ENCODE measurements around the gene NPY1R.

The NPY1R gene

GRCh38 chr4:163295138-163295537 lies 37.3 kb downstream of the NPY1R start:
- CTCF ChIA-PET, result interaction anchor here (0.6 kb wide), 2 partner anchors 38 to 77 kb away, joined by 3 to 5 read pairs; no protein-coding TSS in a partner anchor
- POLR2A ChIA-PET, result interaction anchor here (0.6 kb wide), 1 partner anchor 1711 kb away, joined by 3 read pairs; no protein-coding TSS in a partner anchor
- no peak for DNase-seq (ENCODE audit: extremely low spot score)
- TF ChIP-seq FOXK2 (IDR thresholded peaks at IDR 0.05) (no peak), L3MBTL2 (conservative IDR thresholded peaks at IDR 0.05) (no peak), ELF4 (IDR thresholded peaks at IDR 0.05) (no peak), LEF1 (IDR thresholded peaks at IDR 0.05; ENCODE audit: borderline replicate concordance) (no peak), FOXA1 (IDR thresholded peaks at IDR 0.05) (no peak), BHLHE40 (IDR thresholded peaks at IDR 0.05; ENCODE audit: borderline replicate concordance) (no peak), HDGF (IDR thresholded peaks at IDR 0.05; ENCODE audit: borderline replicate concordance) (no peak), ZNF384 (IDR thresholded peaks at IDR 0.05) (no peak)

GRCh38 chr4:163284304-163284703 lies 48.1 kb downstream of the NPY1R start:
- TF ChIP-seq HDGF (IDR thresholded peaks at IDR 0.05; ENCODE audit: borderline replicate concordance) (no peak), ARNT (IDR thresholded peaks at IDR 0.05) (no peak), SP1 (IDR thresholded peaks at IDR 0.05) (no peak), ZNF384 (IDR thresholded peaks at IDR 0.05) (no peak), TARDBP (IDR thresholded peaks at IDR 0.05) (no peak)
- no peak for DNase-seq (ENCODE audit: extremely low spot score)
- POLR2A ChIA-PET, result no interaction called here
- CTCF ChIA-PET, result no interaction called here

GRCh38 chr4:163280703-163281519 lies 51.5 kb downstream of the NPY1R start:
- DNase-seq (ENCODE audit: extremely low spot score), result no peak
- ChIA-PET CTCF (no interaction called here), POLR2A (no interaction called here)
- TF ChIP-seq SP1 (IDR thresholded peaks at IDR 0.05) (no peak), HDGF (IDR thresholded peaks at IDR 0.05; ENCODE audit: borderline replicate concordance) (no peak), LEF1 (IDR thresholded peaks at IDR 0.05; ENCODE audit: borderline replicate concordance) (no peak), BHLHE40 (IDR thresholded peaks at IDR 0.05; ENCODE audit: borderline replicate concordance) (no peak), ZNF384 (IDR thresholded peaks at IDR 0.05) (no peak), ELF4 (IDR thresholded peaks at IDR 0.05) (no peak)

GRCh38 chr4:163279713-163280112 lies 52.7 kb downstream of the NPY1R start:
- ChIA-PET POLR2A (no interaction called here), CTCF (no interaction called here)
- no peak for DNase-seq (ENCODE audit: extremely low spot score)
- TF ChIP-seq ELF4 (IDR thresholded peaks at IDR 0.05) (no peak), FOXK2 (IDR thresholded peaks at IDR 0.05) (no peak), CTBP1 (IDR thresholded peaks at IDR 0.05; ENCODE audit: borderline replicate concordance) (no peak)

- POLR2A ChIA-PET, result no interaction called here
- no peak for DNase-seq (ENCODE audit: extremely low spot score)
- CTCF ChIA-PET, result no interaction called here
- no peak for TF ChIP-seq HDGF (IDR thresholded peaks at IDR 0.05; ENCODE audit: borderline replicate concordance)
Measured at GRCh38 chr4:163274861-163275260, 57.5 kb downstream of the NPY1R start.

All from HEK293T (cell line).